Spleen (tissue), 11 donors: Measurements from ENCODE around the gene KIAA1614. TPM values are rescaled to one million over a fixed set of nuclear protein-coding genes. Genes with fewer than 3 reads are reported as not detected.

Source experiments
- DNase-seq: peaks from one replicate; pipeline ENCODE4 v3.0.0-alpha.2; 2020
- H3K27ac ChIP-seq, 8 donors: fragments of 200-600 bp; sonication (generic) in 7 of 8; 1 replicate in 4 of 8; 2 replicates in 4 of 8; pipeline versions ENCODE4 v1.5.0 to v1.8.0; 2016 to 2021; ENCODE audit warnings: inconsistent platforms in 4 of 8, mild to moderate bottlenecking in 4 of 8, moderate library complexity in 1 of 8
- H3K27me3 ChIP-seq, 7 donors: fragments of 200-600 bp; sonication (generic) in 6 of 7; replicated peaks in 1 of 7; 1 replicate in 4 of 7; 2 replicates in 3 of 7; pipeline versions ENCODE4 v1.5.0 to v1.8.0; 2016 to 2021; ENCODE audit warnings: inconsistent platforms in 3 of 7, mild to moderate bottlenecking in 1 of 7
- H3K36me3 ChIP-seq, 6 donors: fragments of 200-600 bp; sonication (generic) in 5 of 6; 1 replicate in 4 of 6; 2 replicates in 2 of 6; pipeline versions ENCODE4 v1.5.0 to v1.8.0; 2016 to 2021; ENCODE audit warnings: inconsistent platforms in 2 of 6
- H3K4me1 ChIP-seq, 6 donors: fragments of 200-600 bp; sonication (generic) in 5 of 6; 1 replicate in 3 of 6; 2 replicates in 3 of 6; pipeline versions ENCODE4 v1.5.0 to v1.8.0; 2016 to 2021; ENCODE audit warnings: inconsistent platforms in 3 of 6
- H3K4me3 ChIP-seq, 8 donors: fragments of 200-600 bp; sonication (generic) in 7 of 8; 1 replicate in 4 of 8; 2 replicates in 4 of 8; pipeline versions ENCODE4 v1.5.0 to v1.8.0; 2016 to 2021; ENCODE audit warnings: inconsistent platforms in 4 of 8, mild to moderate bottlenecking in 4 of 8, moderate library complexity in 2 of 8
- H3K9me3 ChIP-seq, 8 donors: fragments of 200-600 bp; sonication (generic) in 7 of 8; 1 replicate in 4 of 8; 2 replicates in 4 of 8; pipeline versions ENCODE4 v1.5.0 to v1.8.0; 2016 to 2021; ENCODE audit warnings: inconsistent platforms in 4 of 8
- POLR2A ChIP-seq, 3 donors: fragments of 450-650 bp; IDR thresholded peaks; one replicate each; pipeline ENCODE4 v1.5.1; 2017; ENCODE audit warnings: antibody characterized with exemption in 3 of 3, mild to moderate bottlenecking in 1 of 3
- POLR2AphosphoS5 ChIP-seq, 3 donors: sonication (generic); formaldehyde crosslinking; IDR thresholded peaks; one replicate each; pipeline ENCODE4 v1.5.1; 2017; ENCODE audit warnings: antibody characterized with exemption in 3 of 3
- WGBS, 5 donors: extraction: QIAGEN DNeasy Blood & Tissue Kit in 3 of 5; methylation state at CpG; one replicate each; pipeline versions ENCODE4 v1.1.5 to v1.1.7; 2013 to 2018; 5-methylcytosine and 5-hydroxymethylcytosine counted together
- intact Hi-C: fragments of 100-400 bp; cut with DNase I; formaldehyde crosslinking; loops from one replicate; pipeline ENCODE4 v1.15.0; 2023; ENCODE audit warnings: low total_unique reads
- polyA plus RNA-seq, 3 donors: library from polyadenylated mRNA; stranded (reverse); fragments of 200-250 nt; gene quantifications; one replicate each; pipeline ENCODE4 v1.2.1, GENCODE V29; 2013
- total RNA-seq, 7 donors: library from RNA; depleted of rRNA in 3 of 7; stranded (reverse); fragments of >200 nt in 3 of 7; fragmentation: NEBNext Ultra II Directional in 4 of 7; extraction: Animal tissue kit (Norgen Biotek cat#: 25700) in 4 of 7; gene quantifications; one replicate each; pipeline versions ENCODE4 v1.1.0 to v1.2.1, GENCODE V29; 2016 to 2021
- TF ChIP-seq, protein P1 (sequence below), 11 experiments: fragments of 200-600 bp in 7 of 11; fragments of 450-650 bp in 4 of 11; sonication (generic) in 4 of 11; IDR thresholded peaks in 8 of 11; conservative IDR thresholded peaks in 3 of 11; 1 replicate in 7 of 11; 2 replicates in 4 of 11; pipeline versions ENCODE4 v1.4.0 to v1.8.0; 2016 to 2021; ENCODE audit warnings: antibody characterized with exemption in 11 of 11, inconsistent platforms in 4 of 11, mild to moderate bottlenecking in 1 of 11
- donor health status: healthy with polysubstance abuse.
- donor health status: DM: no; HTN: no; CAD: no; lungs with moderate emphysema.
- donor health status: DM: no; HTN: no; CAD: no.
- donor health status: Bipolar disorder and iron deficiency.
- donor health status: healthy.
- donor health status: DM: no; HTN: no; CAD: no.
- donor health status: DM: yes; HTN: yes; CAD: no.

The KIAA1614 gene
- total and polyA plus RNA-seq, 10 donors: 0.50 to 7.4 (median 3.0) TPM

GRCh38 chr1:180950321-180950720 is 37.6 kb downstream of the KIAA1614 start:
- TF ChIP-seq POLR2AphosphoS5 (IDR thresholded peaks at IDR 0.05) (no peak), POLR2A (IDR thresholded peaks at IDR 0.05) (no peak)
- TF ChIP-seq, protein P1, sequence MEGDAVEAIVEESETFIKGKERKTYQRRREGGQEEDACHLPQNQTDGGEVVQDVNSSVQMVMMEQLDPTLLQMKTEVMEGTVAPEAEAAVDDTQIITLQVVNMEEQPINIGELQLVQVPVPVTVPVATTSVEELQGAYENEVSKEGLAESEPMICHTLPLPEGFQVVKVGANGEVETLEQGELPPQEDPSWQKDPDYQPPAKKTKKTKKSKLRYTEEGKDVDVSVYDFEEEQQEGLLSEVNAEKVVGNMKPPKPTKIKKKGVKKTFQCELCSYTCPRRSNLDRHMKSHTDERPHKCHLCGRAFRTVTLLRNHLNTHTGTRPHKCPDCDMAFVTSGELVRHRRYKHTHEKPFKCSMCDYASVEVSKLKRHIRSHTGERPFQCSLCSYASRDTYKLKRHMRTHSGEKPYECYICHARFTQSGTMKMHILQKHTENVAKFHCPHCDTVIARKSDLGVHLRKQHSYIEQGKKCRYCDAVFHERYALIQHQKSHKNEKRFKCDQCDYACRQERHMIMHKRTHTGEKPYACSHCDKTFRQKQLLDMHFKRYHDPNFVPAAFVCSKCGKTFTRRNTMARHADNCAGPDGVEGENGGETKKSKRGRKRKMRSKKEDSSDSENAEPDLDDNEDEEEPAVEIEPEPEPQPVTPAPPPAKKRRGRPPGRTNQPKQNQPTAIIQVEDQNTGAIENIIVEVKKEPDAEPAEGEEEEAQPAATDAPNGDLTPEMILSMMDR (IDR thresholded peaks at IDR 0.05 in 8 of 11, conservative IDR thresholded peaks at IDR 0.05 in 3 of 11): no peak
- H3K4me3 ChIP-seq: no peak overlapping the region
- WGBS, 5 donors: 93 to 97% (median 95%) methylated on average over 10 to 12 of the region's 12 CpGs
- H3K4me1 ChIP-seq: peaks cover 0 to 29% (median 16%) of the 10 kb centered on the region in 6 donors
- no peaks in the 10 kb centered on the region for H3K27me3 ChIP-seq
- intact Hi-C loops: no loop called here
- peaks cover 0 to 31% (median 18%) of the 10 kb centered on the region in 8 donors for H3K9me3 ChIP-seq
- no peak overlapping the region for H3K27ac ChIP-seq
- DNase-seq: peak; percentile 69
- peaks cover 0 to 61% (median under 1%) of the 10 kb centered on the region in 6 donors for H3K36me3 ChIP-seq

GRCh38 chr1:180951186-180951745 is 38.6 kb downstream of the KIAA1614 start:
- H3K9me3 ChIP-seq: peaks cover 0 to 21% (median 13%) of the 10 kb centered on the region in 8 donors
- H3K4me1 ChIP-seq: peaks cover 0 to 29% (median 16%) of the 10 kb centered on the region in 6 donors
- peak; percentile 64 for DNase-seq
- peaks cover 0 to 52% (median 0%) of the 10 kb centered on the region in 6 donors for H3K36me3 ChIP-seq
- no peak overlapping the region for H3K4me3 ChIP-seq
- H3K27ac ChIP-seq: no peak overlapping the region
- H3K27me3 ChIP-seq: no peaks in the 10 kb centered on the region
- WGBS, 5 donors: 89 to 95% (median 93%) methylated on average over 9 to 11 of the region's 11 CpGs
- TF ChIP-seq POLR2AphosphoS5 (IDR thresholded peaks at IDR 0.05) (no peak), POLR2A (IDR thresholded peaks at IDR 0.05) (no peak)
- TF ChIP-seq, protein P1 (IDR thresholded peaks at IDR 0.05 in 8 of 11, conservative IDR thresholded peaks at IDR 0.05 in 3 of 11): no peak
- intact Hi-C loops: no loop called here

DNA sequence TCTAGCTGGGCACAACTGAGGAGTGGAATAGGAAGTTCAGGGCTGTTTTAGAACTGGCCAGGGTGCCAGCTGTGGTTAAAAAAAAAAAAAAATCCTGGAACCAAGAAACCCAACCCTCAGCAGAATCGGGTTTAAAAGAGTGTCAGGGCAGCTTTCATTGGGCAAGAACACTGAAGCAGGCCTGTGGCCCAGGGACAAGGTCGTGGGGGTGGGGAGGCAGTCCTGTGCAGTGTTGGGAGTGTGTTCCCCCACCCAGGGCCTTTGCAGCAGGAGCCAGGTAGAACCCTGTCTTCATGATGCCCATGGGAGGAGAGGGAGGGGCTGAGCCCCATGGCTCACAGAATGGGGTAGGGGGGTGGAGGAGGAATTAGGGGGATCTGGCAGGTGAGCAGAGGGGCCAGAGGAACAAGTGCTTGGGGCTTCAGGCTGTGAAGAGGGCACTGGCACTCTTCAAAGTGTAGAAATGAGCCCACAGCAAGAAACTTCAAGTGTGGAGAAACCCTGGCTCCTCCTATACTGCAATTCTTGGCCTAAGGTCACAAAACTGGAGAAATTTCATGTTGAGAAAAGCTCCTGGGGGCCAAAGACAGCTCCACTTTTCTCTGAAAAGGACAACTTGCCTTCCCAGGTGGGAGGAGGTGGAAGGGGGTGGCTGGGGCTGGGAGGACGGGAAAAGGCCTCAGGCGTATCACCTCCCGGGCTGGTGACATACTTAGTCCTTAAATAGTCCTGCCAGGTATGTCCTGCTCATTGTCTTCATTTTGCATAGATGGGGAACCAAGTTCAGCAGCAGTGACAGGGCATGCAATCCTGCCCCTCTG is 39.3 kb downstream of the KIAA1614 start:
- WGBS, 5 donors: 60 to 84% (median 80%) methylated on average over 5 of the region's 5 CpGs
- H3K27ac ChIP-seq: no peak overlapping the region
- peaks cover 0 to 44% (median 0%) of the 10 kb centered on the region in 6 donors for H3K36me3 ChIP-seq
- intact Hi-C loops: no loop called here
- H3K4me3 ChIP-seq: no peak overlapping the region
- H3K4me1 ChIP-seq: peaks cover 0 to 29% (median 16%) of the 10 kb centered on the region in 6 donors
- TF ChIP-seq, protein P1 (IDR thresholded peaks at IDR 0.05 in 8 of 11, conservative IDR thresholded peaks at IDR 0.05 in 3 of 11): no peak
- TF ChIP-seq POLR2A (IDR thresholded peaks at IDR 0.05) (no peak), POLR2AphosphoS5 (IDR thresholded peaks at IDR 0.05) (no peak)
- peak; percentile 63 for DNase-seq
- peaks cover 0 to 14% (median 5%) of the 10 kb centered on the region in 8 donors for H3K9me3 ChIP-seq
- no peaks in the 10 kb centered on the region for H3K27me3 ChIP-seq

DNA sequence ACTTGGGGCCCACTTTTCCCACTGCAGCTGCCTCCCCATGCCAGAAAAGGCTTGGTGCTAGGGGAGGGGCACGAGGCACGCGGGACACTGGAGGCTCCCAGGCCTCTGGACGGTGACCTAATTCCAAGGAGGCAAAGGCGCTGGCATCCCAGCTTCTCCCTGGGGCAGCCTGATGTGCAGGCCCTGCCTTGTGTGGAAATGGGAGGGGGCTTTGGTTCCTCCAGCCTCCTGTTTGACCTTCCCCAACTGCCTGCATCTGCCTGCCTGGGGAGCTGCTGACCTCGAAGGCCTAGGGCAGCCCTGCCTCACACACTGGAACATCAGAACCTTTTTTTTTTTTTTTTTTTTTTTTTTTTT is 39.9 kb downstream of the KIAA1614 start:
- Histone ChIP-seq H3K36me3 (peaks cover 0 to 43% (median 0%) of the 10 kb centered on the region in 6 donors), H3K4me3 (no peak overlapping the region), H3K4me1 (peaks cover 0 to 29% (median 16%) of the 10 kb centered on the region in 6 donors), H3K9me3 (peaks cover 0 to 8% (median 2%) of the 10 kb centered on the region in 8 donors), H3K27ac (no peak overlapping the region), H3K27me3 (no peaks in the 10 kb centered on the region)
- WGBS, 5 donors: 94 to 96% (median 94%) methylated on average over 2 to 6 of the region's 6 CpGs
- TF ChIP-seq POLR2AphosphoS5 (IDR thresholded peaks at IDR 0.05) (no peak), POLR2A (IDR thresholded peaks at IDR 0.05) (no peak)
- TF ChIP-seq, protein P1 (IDR thresholded peaks at IDR 0.05 in 8 of 11, conservative IDR thresholded peaks at IDR 0.05 in 3 of 11): no peak
- intact Hi-C loops: no loop called here
- peak; percentile 62 for DNase-seq
